Mucosa of stomach (tissue), 1 donor: Measurements from ENCODE around the gene TUBB4A.
"Not testable (repeated sequence)": the region's sequence is repeated elsewhere in the genome, so short reads cannot be mapped to it uniquely, and the experiment has no call there.

Experiments
- H3K27me3 ChIP-seq: one replicate; pipeline ENCODE4 v1.7.0; 2013; ENCODE audit warnings: mild to moderate bottlenecking, low read length; ENCODE audit not compliant: control insufficient read depth, insufficient read depth
- H3K36me3 ChIP-seq: one replicate; pipeline ENCODE4 v1.7.0; 2013; ENCODE audit warnings: low read length; ENCODE audit not compliant: control insufficient read depth, insufficient read depth
- H3K4me1 ChIP-seq: one replicate; pipeline ENCODE4 v1.7.0; 2013; ENCODE audit warnings: mild to moderate bottlenecking, low read length; ENCODE audit not compliant: control insufficient read depth, insufficient read depth
- H3K4me3 ChIP-seq: one replicate; pipeline ENCODE4 v1.7.0; 2013; ENCODE audit warnings: low read length
- H3K9ac ChIP-seq: one replicate; pipeline ENCODE4 v1.7.0; 2013; ENCODE audit warnings: mild to moderate bottlenecking, low read length, moderate library complexity
- H3K9me3 ChIP-seq: one replicate; pipeline ENCODE4 v1.7.0; 2013; ENCODE audit warnings: mild to moderate bottlenecking, low read length, moderate library complexity; ENCODE audit not compliant: control insufficient read depth
- donor health status: Pancreatic carcinoma.

TUBB4A gene

GRCh38 chr19:6501740-6502648 is at the start of gene TUBB4A:
TUBB4A (minus strand) TSS chr19:6502309; CDS start chr19:6502212, 97 bp downstream.
- no peak within 1 kb of the TSS for H3K4me3 ChIP-seq
- H3K9ac ChIP-seq: no peak within 1 kb of the TSS
- H3K9me3 ChIP-seq: no peaks in the 10 kb centered on the region
- peaks cover 44% of the 10 kb centered on the region for H3K27me3 ChIP-seq
- H3K4me1 ChIP-seq: no peaks in the 10 kb centered on the region
- H3K36me3 ChIP-seq: no peaks in the 10 kb centered on the region

- H3K27me3 ChIP-seq: peaks cover 9% of the 10 kb centered on the region
- no peak overlapping the region for H3K4me3 ChIP-seq
- no peaks in the 10 kb centered on the region for H3K36me3 ChIP-seq
- no peaks in the 10 kb centered on the region for H3K9me3 ChIP-seq
- no peak overlapping the region for H3K9ac ChIP-seq
- no peaks in the 10 kb centered on the region for H3K4me1 ChIP-seq
Measured at GRCh38 chr19:6551091-6551490, 49.0 kb upstream of the TUBB4A start.

- H3K9ac ChIP-seq, H3K4me3 ChIP-seq, H3K27me3 ChIP-seq, H3K36me3 ChIP-seq, H3K9me3 ChIP-seq, H3K4me1 ChIP-seq: not testable (repeated sequence)
Measured at GRCh38 chr19:6550679-6551078, 48.6 kb upstream of the TUBB4A start.

GRCh38 chr19:6543866-6544347 is 41.8 kb upstream of the TUBB4A start:
- Histone ChIP-seq H3K27me3 (no peaks in the 10 kb centered on the region), H3K4me3 (no peak overlapping the region), H3K36me3 (no peaks in the 10 kb centered on the region), H3K9ac (no peak overlapping the region), H3K9me3 (no peaks in the 10 kb centered on the region), H3K4me1 (no peaks in the 10 kb centered on the region)

- peaks cover 3% of the 10 kb centered on the region for H3K4me1 ChIP-seq
- no peak overlapping the region for H3K9ac ChIP-seq
- no peaks in the 10 kb centered on the region for H3K36me3 ChIP-seq
- H3K27me3 ChIP-seq: no peaks in the 10 kb centered on the region
- no peak overlapping the region for H3K4me3 ChIP-seq
- H3K9me3 ChIP-seq: no peaks in the 10 kb centered on the region
Measured at GRCh38 chr19:6540918-6541689, 39.0 kb upstream of the TUBB4A start.

GRCh38 chr19:6539514-6539913 is 37.4 kb upstream of the TUBB4A start:
- H3K4me3 ChIP-seq: no peak overlapping the region
- no peaks in the 10 kb centered on the region for H3K9me3 ChIP-seq
- H3K9ac ChIP-seq: no peak overlapping the region
- H3K36me3 ChIP-seq: no peaks in the 10 kb centered on the region
- H3K27me3 ChIP-seq: peaks cover 4% of the 10 kb centered on the region
- H3K4me1 ChIP-seq: peaks cover 3% of the 10 kb centered on the region

GRCh38 chr19:6535558-6536137 is 33.5 kb upstream of the TUBB4A start:
- Histone ChIP-seq H3K36me3 (no peaks in the 10 kb centered on the region), H3K9me3 (no peaks in the 10 kb centered on the region), H3K27me3 (peaks cover 32% of the 10 kb centered on the region), H3K4me1 (peaks cover 19% of the 10 kb centered on the region), H3K4me3 (no peak overlapping the region), H3K9ac (no peak overlapping the region)

GRCh38 chr19:6534451-6535093 is 32.5 kb upstream of the TUBB4A start:
- H3K27me3 ChIP-seq: peaks cover 42% of the 10 kb centered on the region
- H3K4me1 ChIP-seq: peaks cover 26% of the 10 kb centered on the region

GRCh38 chr19:6533746-6534418 is 31.8 kb upstream of the TUBB4A start:
- no peaks in the 10 kb centered on the region for H3K36me3 ChIP-seq
- peaks cover 26% of the 10 kb centered on the region for H3K4me1 ChIP-seq
- H3K4me3 ChIP-seq: no peak overlapping the region
- no peaks in the 10 kb centered on the region for H3K9me3 ChIP-seq
- H3K27me3 ChIP-seq: peaks cover 46% of the 10 kb centered on the region
- no peak overlapping the region for H3K9ac ChIP-seq

More at GRCh38 chr19:6534451-6535093, 32.5 kb upstream of the TUBB4A start:
- H3K9me3 ChIP-seq: no peaks in the 10 kb centered on the region
- H3K9ac ChIP-seq: no peak overlapping the region
- no peak overlapping the region for H3K4me3 ChIP-seq
- no peaks in the 10 kb centered on the region for H3K36me3 ChIP-seq

GRCh38 chr19:6533000-6533328 is 30.9 kb upstream of the TUBB4A start:
- no peak overlapping the region for H3K4me3 ChIP-seq
- H3K9me3 ChIP-seq: no peaks in the 10 kb centered on the region
- peaks cover 26% of the 10 kb centered on the region for H3K4me1 ChIP-seq
- no peak overlapping the region for H3K9ac ChIP-seq
- no peaks in the 10 kb centered on the region for H3K36me3 ChIP-seq
- peaks cover 46% of the 10 kb centered on the region for H3K27me3 ChIP-seq

GRCh38 chr19:6532244-6532999 is 30.3 kb upstream of the TUBB4A start:
- Histone ChIP-seq H3K9me3 (no peaks in the 10 kb centered on the region), H3K4me3 (no peak overlapping the region), H3K4me1 (peaks cover 26% of the 10 kb centered on the region), H3K9ac (no peak overlapping the region), H3K27me3 (peaks cover 46% of the 10 kb centered on the region), H3K36me3 (no peaks in the 10 kb centered on the region)
